A673 (cell line): ENCODE data around the gene TEP1.

Source experiments
- EZH2 ChIP-seq: fragments of 200-600 bp; sonication (generic); IDR thresholded peaks from 2 replicates; pipeline ENCODE4 v1.6.1; 2017; ENCODE audit warnings: borderline replicate concordance, low read depth, mild to moderate bottlenecking, mixed read lengths, antibody characterized with exemption, low read length; ENCODE audit not compliant: poor library complexity, severe bottlenecking
- TF ChIP-seq, protein P1 (sequence below): fragments of 300-800, 200-600 bp; sonication (generic); conservative IDR thresholded peaks from 2 replicates; pipeline ENCODE4 v1.5.1; 2017; ENCODE audit warnings: low read depth, mild to moderate bottlenecking, antibody characterized with exemption, low read length, moderate library complexity, mixed read lengths

DNA sequence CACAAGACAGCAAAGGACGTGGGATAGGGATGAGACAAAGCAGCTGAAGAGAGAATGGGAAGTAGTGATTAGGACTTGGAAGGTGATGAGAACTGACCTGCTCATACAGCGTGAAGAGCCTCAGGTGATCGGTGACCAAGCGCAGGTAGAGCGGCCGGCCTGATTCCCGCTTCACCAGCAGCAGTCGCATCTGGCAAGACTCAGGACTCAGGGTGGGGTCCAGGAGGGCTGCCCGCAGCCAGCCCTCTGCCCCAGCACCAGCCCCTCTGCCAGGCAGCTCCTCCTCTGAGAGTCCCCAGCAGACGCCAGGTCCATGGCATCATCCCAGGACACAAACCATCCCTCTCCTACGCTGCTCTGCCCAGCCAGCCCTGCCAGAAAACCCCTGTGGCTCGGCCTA is 30.8 kb downstream of the TEP1 start:
- TF ChIP-seq, protein P1, sequence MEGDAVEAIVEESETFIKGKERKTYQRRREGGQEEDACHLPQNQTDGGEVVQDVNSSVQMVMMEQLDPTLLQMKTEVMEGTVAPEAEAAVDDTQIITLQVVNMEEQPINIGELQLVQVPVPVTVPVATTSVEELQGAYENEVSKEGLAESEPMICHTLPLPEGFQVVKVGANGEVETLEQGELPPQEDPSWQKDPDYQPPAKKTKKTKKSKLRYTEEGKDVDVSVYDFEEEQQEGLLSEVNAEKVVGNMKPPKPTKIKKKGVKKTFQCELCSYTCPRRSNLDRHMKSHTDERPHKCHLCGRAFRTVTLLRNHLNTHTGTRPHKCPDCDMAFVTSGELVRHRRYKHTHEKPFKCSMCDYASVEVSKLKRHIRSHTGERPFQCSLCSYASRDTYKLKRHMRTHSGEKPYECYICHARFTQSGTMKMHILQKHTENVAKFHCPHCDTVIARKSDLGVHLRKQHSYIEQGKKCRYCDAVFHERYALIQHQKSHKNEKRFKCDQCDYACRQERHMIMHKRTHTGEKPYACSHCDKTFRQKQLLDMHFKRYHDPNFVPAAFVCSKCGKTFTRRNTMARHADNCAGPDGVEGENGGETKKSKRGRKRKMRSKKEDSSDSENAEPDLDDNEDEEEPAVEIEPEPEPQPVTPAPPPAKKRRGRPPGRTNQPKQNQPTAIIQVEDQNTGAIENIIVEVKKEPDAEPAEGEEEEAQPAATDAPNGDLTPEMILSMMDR = no peak
- TF ChIP-seq EZH2 = no peak
